Sigmoid colon (tissue), 4 donors: ENCODE results near the gene ADAMTS12.

Source experiments
- POLR2A ChIP-seq, 2 donors: fragments of 450-650 bp; IDR thresholded peaks; one replicate each; pipeline ENCODE4 v1.6.1; 2016; ENCODE audit warnings: antibody characterized with exemption in 2 of 2, mild to moderate bottlenecking in 2 of 2, moderate library complexity in 2 of 2
- POLR2AphosphoS5 ChIP-seq, 4 donors: sonication (generic); formaldehyde crosslinking; IDR thresholded peaks; one replicate each; pipeline ENCODE4 v1.6.1; 2017; ENCODE audit warnings: antibody characterized with exemption in 4 of 4
- TF ChIP-seq, protein P1 (sequence below), 4 experiments: fragments of 450-650 bp in 3 of 4; fragments of 200-600 bp in 1 of 4; IDR thresholded peaks; one replicate each; pipeline ENCODE4 v1.5.1; 2016 to 2019; ENCODE audit warnings: antibody characterized with exemption in 4 of 4, mild to moderate bottlenecking in 3 of 4, moderate library complexity in 2 of 4

DNA sequence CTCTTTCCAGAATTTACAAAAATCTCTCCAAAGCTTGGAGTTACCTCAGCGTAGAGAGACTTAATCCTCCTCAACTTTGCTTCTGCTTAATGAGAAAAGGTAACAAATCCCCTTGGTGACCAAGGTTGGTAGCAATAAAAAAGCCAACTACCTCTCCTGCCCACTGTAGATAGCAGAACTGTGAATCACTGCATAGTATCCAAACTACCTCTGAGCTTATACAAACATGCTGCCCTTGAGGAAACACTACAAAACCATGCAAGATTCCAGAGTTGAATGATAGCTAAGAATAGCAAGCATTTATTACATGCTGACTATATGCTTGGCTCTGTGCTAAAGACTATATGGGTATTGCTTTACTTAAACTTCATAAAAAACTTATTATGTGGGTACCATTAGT is 2.8 kb upstream of the ADAMTS12 start:
- TF ChIP-seq, protein P1, sequence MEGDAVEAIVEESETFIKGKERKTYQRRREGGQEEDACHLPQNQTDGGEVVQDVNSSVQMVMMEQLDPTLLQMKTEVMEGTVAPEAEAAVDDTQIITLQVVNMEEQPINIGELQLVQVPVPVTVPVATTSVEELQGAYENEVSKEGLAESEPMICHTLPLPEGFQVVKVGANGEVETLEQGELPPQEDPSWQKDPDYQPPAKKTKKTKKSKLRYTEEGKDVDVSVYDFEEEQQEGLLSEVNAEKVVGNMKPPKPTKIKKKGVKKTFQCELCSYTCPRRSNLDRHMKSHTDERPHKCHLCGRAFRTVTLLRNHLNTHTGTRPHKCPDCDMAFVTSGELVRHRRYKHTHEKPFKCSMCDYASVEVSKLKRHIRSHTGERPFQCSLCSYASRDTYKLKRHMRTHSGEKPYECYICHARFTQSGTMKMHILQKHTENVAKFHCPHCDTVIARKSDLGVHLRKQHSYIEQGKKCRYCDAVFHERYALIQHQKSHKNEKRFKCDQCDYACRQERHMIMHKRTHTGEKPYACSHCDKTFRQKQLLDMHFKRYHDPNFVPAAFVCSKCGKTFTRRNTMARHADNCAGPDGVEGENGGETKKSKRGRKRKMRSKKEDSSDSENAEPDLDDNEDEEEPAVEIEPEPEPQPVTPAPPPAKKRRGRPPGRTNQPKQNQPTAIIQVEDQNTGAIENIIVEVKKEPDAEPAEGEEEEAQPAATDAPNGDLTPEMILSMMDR (IDR thresholded peaks at IDR 0.05), result no peak
- TF ChIP-seq POLR2AphosphoS5 (IDR thresholded peaks at IDR 0.05), result no peak
- TF ChIP-seq POLR2A (IDR thresholded peaks at IDR 0.05), result no peak
